Fibroblast of pulmonary artery (primary cell): ENCODE results near the gene HDAC9.
"Not testable (repeated sequence)": the region's sequence is repeated elsewhere in the genome, so short reads cannot be mapped to it uniquely, and the experiment has no call there.

Source experiments
- DNase-seq: peaks from one replicate; pipeline ENCODE4 v3.0.0-alpha.2; 2010; ENCODE audit warnings: low read depth
- H3K4me3 ChIP-seq: replicated peaks from 2 replicates; pipeline ENCODE4 v1.5.1; 2011; ENCODE audit warnings: low read depth, mild to moderate bottlenecking, control low read depth, low read length, moderate library complexity
- TF ChIP-seq, protein P1 (sequence below): IDR thresholded peaks from 2 replicates; pipeline ENCODE4 v1.5.1; 2011; ENCODE audit warnings: mild to moderate bottlenecking, control low read depth, low read length, inconsistent platforms; ENCODE audit errors: missing control alignments

HDAC9 gene

DNA sequence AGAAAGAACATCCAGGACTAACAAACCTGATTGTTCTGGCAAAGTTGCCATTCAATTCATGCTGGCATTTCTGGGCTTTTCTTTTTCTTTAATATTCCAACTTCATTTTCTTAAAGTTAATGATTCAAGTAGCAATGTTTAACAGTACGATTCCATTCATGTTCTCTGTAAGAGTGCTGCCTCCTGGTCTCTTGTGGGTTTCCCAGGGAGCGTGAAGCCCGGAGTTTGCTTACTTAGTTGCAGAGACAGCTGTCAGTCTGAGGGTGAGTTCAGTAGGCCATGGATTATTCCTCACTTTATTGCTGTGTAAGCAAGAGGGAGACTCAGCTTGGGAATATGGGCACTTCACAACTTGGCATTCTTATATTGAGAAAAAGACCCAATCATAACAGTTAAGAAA, 479.7 kb downstream of the HDAC9 start:
- no peak overlapping the region for H3K4me3 ChIP-seq
- TF ChIP-seq, protein P1, sequence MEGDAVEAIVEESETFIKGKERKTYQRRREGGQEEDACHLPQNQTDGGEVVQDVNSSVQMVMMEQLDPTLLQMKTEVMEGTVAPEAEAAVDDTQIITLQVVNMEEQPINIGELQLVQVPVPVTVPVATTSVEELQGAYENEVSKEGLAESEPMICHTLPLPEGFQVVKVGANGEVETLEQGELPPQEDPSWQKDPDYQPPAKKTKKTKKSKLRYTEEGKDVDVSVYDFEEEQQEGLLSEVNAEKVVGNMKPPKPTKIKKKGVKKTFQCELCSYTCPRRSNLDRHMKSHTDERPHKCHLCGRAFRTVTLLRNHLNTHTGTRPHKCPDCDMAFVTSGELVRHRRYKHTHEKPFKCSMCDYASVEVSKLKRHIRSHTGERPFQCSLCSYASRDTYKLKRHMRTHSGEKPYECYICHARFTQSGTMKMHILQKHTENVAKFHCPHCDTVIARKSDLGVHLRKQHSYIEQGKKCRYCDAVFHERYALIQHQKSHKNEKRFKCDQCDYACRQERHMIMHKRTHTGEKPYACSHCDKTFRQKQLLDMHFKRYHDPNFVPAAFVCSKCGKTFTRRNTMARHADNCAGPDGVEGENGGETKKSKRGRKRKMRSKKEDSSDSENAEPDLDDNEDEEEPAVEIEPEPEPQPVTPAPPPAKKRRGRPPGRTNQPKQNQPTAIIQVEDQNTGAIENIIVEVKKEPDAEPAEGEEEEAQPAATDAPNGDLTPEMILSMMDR = no peak
- DNase-seq = no peak

- TF ChIP-seq, protein P1 = no peak
- H3K4me3 ChIP-seq = no peak overlapping the region
- DNase-seq = no peak
Measured at GRCh38 chr7:18975689-18976280, 480.2 kb downstream of the HDAC9 start.

- TF ChIP-seq, protein P1 = no peak
- no peak overlapping the region for H3K4me3 ChIP-seq
- DNase-seq = no peak
Measured at GRCh38 chr7:18976715-18977471, 481.3 kb downstream of the HDAC9 start.

GRCh38 chr7:18978108-18978495, 482.6 kb downstream of the HDAC9 start:
- peak; percentile 92 for DNase-seq
- TF ChIP-seq, protein P1 = no peak
- peak overlapping the region; percentile 10 for H3K4me3 ChIP-seq

- H3K4me3 ChIP-seq, DNase-seq: not testable (repeated sequence)
Measured at GRCh38 chr7:18990700-18991099, 495.2 kb downstream of the HDAC9 start.

DNA sequence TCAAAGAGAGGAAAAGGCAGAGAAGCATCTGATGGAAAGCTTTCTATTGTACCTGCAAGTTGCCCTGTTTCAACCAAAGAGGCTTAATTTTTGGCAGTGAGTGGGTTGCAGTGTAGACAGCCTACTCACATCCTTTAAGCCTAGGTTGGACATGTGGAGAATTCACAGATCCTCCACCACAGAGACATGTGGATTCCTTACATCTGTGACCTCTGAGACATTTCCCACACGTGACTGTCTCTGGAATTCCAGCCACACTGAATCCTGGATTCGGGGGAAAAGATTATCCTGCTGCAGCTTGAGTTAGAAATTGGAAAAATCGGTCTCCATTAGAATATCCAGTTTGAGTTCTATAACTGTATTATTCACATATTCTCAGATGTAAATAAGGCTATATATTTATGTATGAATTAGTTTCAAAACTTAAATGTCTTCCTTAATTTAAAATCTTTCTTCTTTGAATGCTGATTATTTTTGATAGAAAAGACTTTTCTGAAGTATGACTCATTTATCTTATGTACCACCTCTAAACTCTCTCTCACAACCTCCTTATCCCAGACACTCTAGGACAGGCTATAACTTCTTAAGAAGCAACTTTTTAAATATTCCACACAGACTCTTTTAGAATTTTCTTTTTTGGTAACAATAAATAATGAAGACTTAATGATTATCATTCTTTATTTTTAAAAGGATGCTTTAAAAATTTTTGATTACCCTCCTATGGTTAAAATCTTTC, 498.6 kb downstream of the HDAC9 start:
- peak; percentile 14 for DNase-seq
- H3K4me3 ChIP-seq = no peak overlapping the region
- TF ChIP-seq, protein P1 = no peak

GRCh38 chr7:18995270-18995671, 499.7 kb downstream of the HDAC9 start:
- no peak overlapping the region for H3K4me3 ChIP-seq
- TF ChIP-seq, protein P1 = no peak
- DNase-seq = no peak
